Left ventricle myocardium inferior (tissue), 1 donor: ENCODE results near the gene OR52I1. TPM values are rescaled to one million over a fixed set of nuclear protein-coding genes. Genes with fewer than 3 reads are reported as not detected.

Source experiments
- DNase-seq: peaks from one replicate; pipeline ENCODE4 v3.0.0-alpha.2; 2020
- H3K27ac ChIP-seq: fragments of 200-600 bp; replicated peaks from 2 replicates; pipeline ENCODE4 v1.8.0; 2021
- H3K27me3 ChIP-seq: fragments of 200-600 bp; 2 replicates; pipeline ENCODE4 v1.8.0; 2021; ENCODE audit warnings: low read depth
- H3K36me3 ChIP-seq: fragments of 200-600 bp; 2 replicates; pipeline ENCODE4 v1.8.0; 2021
- H3K4me1 ChIP-seq: fragments of 200-600 bp; 2 replicates; pipeline ENCODE4 v1.8.0; 2021
- H3K4me3 ChIP-seq: fragments of 200-600 bp; 2 replicates; pipeline ENCODE4 v1.8.0; 2021; ENCODE audit warnings: mild to moderate bottlenecking, moderate library complexity
- H3K9me3 ChIP-seq: fragments of 200-600 bp; replicated peaks from 2 replicates; pipeline ENCODE4 v1.8.0; 2021
- CTCF ChIP-seq: fragments of 200-600 bp; IDR thresholded peaks from 2 replicates; pipeline ENCODE4 v1.8.0; 2021; ENCODE audit warnings: antibody characterized with exemption, mild to moderate bottlenecking, borderline replicate concordance
- intact Hi-C: fragments of 100-400 bp; cut with micrococcal nuclease; formaldehyde crosslinking; loops from one replicate; pipeline ENCODE4 v1.11.0; 2022
- total RNA-seq: library from RNA; stranded (reverse); fragmentation: NEBNext Ultra II Directional; extraction: Animal tissue kit (Norgen Biotek cat#: 25700); gene quantifications from one replicate; pipeline ENCODE4 v1.2.1, GENCODE V29; 2021
- donor health status: DM: no; HTN: yes; CAD: no; lungs with severe emphysema.

Gene OR52I1
- total RNA-seq, 1 donor from 2014 or later, result not detected

- Histone ChIP-seq H3K27me3 (no peaks in the 10 kb centered on the region), H3K9me3 (no peaks in the 10 kb centered on the region), H3K27ac (no peak overlapping the region), H3K36me3 (no peaks in the 10 kb centered on the region), H3K4me1 (peaks cover 20% of the 10 kb centered on the region), H3K4me3 (no peak overlapping the region)
- TF ChIP-seq CTCF, result no peak
- DNase-seq, result no peak
- intact Hi-C loops, result loop anchor here (5.0 kb wide), 1 partner anchor 365 kb away; no protein-coding TSS in a partner anchor
These were observed 43.8 kb downstream of the OR52I1 start for GRCh38 chr11:4637662-4638047.

- intact Hi-C loops, result loop anchor here (5.0 to 10.0 kb wide), 2 partner anchors 55 to 362 kb away; partner anchors contain the start of gene OR51E2
- H3K9me3 ChIP-seq, result no peaks in the 10 kb centered on the region
These were observed 46.1 kb downstream of the OR52I1 start for GRCh38 chr11:4639931-4640330.

GRCh38 chr11:4641501-4641900 is 47.7 kb downstream of the OR52I1 start:
- no peaks in the 10 kb centered on the region for H3K36me3 ChIP-seq
- H3K4me1 ChIP-seq, result peaks cover 56% of the 10 kb centered on the region
- no peak for TF ChIP-seq CTCF
- no peak for DNase-seq
- H3K9me3 ChIP-seq, result no peaks in the 10 kb centered on the region
- intact Hi-C loops, result loop anchor here (10.0 kb wide), 1 partner anchor 53 kb away; the partner anchor contains the start of gene OR51E2
- peak overlapping the region; percentile 89 for H3K27ac ChIP-seq
- no peak overlapping the region for H3K4me3 ChIP-seq
- H3K27me3 ChIP-seq, result no peaks in the 10 kb centered on the region

More at GRCh38 chr11:4639931-4640330, 46.1 kb downstream of the OR52I1 start:
- H3K27ac ChIP-seq, result no peak overlapping the region
- no peaks in the 10 kb centered on the region for H3K36me3 ChIP-seq
- TF ChIP-seq CTCF, result no peak
- no peaks in the 10 kb centered on the region for H3K27me3 ChIP-seq
- H3K4me1 ChIP-seq, result peaks cover 40% of the 10 kb centered on the region
- DNase-seq, result no peak
- no peak overlapping the region for H3K4me3 ChIP-seq

- H3K4me1 ChIP-seq, result peaks cover 60% of the 10 kb centered on the region
- H3K9me3 ChIP-seq, result no peaks in the 10 kb centered on the region
- H3K27me3 ChIP-seq, result no peaks in the 10 kb centered on the region
These were observed 48.2 kb downstream of the OR52I1 start for GRCh38 chr11:4642043-4642442.

GRCh38 chr11:4643076-4643475 is 49.2 kb downstream of the OR52I1 start:
- Histone ChIP-seq H3K4me1 (peaks cover 65% of the 10 kb centered on the region), H3K27ac (peak overlapping the region; percentile 89), H3K9me3 (no peaks in the 10 kb centered on the region), H3K4me3 (peak overlapping the region; percentile 62), H3K27me3 (no peaks in the 10 kb centered on the region), H3K36me3 (no peaks in the 10 kb centered on the region)
- intact Hi-C loops, result loop anchor here (10.0 kb wide), 1 partner anchor 52 kb away; the partner anchor contains the start of gene OR51E2
- peak; percentile 43 for DNase-seq
- no peak for TF ChIP-seq CTCF

More at GRCh38 chr11:4642043-4642442, 48.2 kb downstream of the OR52I1 start:
- no peak overlapping the region for H3K4me3 ChIP-seq
- no peaks in the 10 kb centered on the region for H3K36me3 ChIP-seq
- TF ChIP-seq CTCF, result no peak
- H3K27ac ChIP-seq, result peak overlapping the region; percentile 89
- intact Hi-C loops, result loop anchor here (10.0 kb wide), 1 partner anchor 53 kb away; the partner anchor contains the start of gene OR51E2
- DNase-seq, result no peak
